Measurements from ENCODE around the gene KRT74.

DNA sequence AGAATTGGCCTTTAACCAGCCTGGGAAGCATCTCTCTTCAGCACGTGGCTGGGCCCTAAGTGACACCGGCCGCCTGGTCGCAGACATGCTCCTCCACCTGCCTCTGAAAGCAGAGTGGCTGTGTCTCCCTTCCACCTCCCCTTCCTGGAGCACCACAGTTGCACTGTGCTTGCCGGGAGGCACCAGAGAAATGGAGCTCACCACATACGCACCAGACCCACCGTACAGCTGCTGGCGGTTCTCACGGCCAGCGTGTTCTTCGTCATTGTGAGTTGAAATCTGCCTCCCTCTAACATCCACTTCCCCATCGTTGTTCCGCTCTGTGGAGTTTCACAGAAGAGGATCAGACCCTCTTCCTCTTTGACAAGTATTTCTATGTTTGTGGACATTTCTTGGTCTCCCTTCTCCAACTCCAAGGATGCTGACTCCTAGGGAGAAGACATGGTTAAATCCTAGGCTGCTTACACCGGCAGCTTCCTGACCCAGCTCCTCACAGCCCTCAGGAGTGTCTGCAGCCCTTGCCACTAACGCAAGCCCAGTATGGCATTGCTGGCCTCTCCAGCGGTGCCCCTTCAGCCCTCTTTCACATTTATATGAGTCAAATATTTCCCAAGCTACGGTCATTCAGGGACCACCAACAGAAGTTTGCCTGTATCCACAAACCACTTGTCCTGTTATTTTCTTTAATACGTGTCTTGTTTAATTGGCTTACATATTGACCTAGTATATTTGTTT is 41.9 kb downstream of the KRT74 start:
- TF ChIP-seq TAF1 (IDR thresholded peaks at IDR 0.05; ENCODE audit: low read depth, low read length) (no peak), POLR2AphosphoS5 (IDR thresholded peaks at IDR 0.05; ENCODE audit: low read depth, low read length) (no peak)

Measured in GM12891 (cell line).